ENCODE results near the gene NRAS. TPM values are rescaled to one million over a fixed set of nuclear protein-coding genes. Genes with fewer than 3 reads are reported as not detected.

Gene NRAS
- total and polyA plus RNA-seq, 9 of the 15 experiments (the other 6 are each of a cell fraction or from before 2014, with no cell fraction given) = 40.7 to 94.5 (median 75.4) TPM

GRCh38 chr1:114756949-114757454 lies 40.4 kb upstream of the NRAS start (continued):
- TF ChIP-seq MNT (conservative IDR thresholded peaks at IDR 0.05) (peak; percentile 43 to 50; a peak in 3 of 4 replicates), NCOA4 (IDR thresholded peaks at IDR 0.05; ENCODE audit: partially characterized antibody) (no peak), HNRNPLL (IDR thresholded peaks at IDR 0.05; ENCODE audit: low read depth, low read length, poor library complexity, severe bottlenecking) (no peak), ZBTB49 (CRISPR knock-in tag; IDR thresholded peaks at IDR 0.05; ENCODE audit: borderline replicate concordance) (no peak), MAZ (CRISPR knock-in tag; conservative IDR thresholded peaks at IDR 0.05 in 1 of 2, IDR thresholded peaks at IDR 0.05 in 1 of 2) (no peak), POLR2H (tag; IDR thresholded peaks at IDR 0.05; ENCODE audit: low read depth) (no peak), RAD21 (CRISPR knock-in tag; conservative IDR thresholded peaks at IDR 0.05 in 1 of 2, IDR thresholded peaks at IDR 0.05 in 1 of 2) (no peak), BRF2 (IDR thresholded peaks at IDR 0.05; ENCODE audit: borderline replicate concordance, insufficient read depth, insufficient read length) (no peak), TAF15 (IDR thresholded peaks at IDR 0.05; ENCODE audit: low read depth, low read length) (no peak), ZBTB26 (CRISPR knock-in tag; IDR thresholded peaks at IDR 0.05) (no peak), MTA1 (IDR thresholded peaks at IDR 0.05; ENCODE audit: borderline replicate concordance) (no peak), ZBTB7A (IDR thresholded peaks at IDR 0.05; ENCODE audit: borderline replicate concordance, control insufficient read depth, low read depth, low read length) (no peak), KLF10 (CRISPR knock-in tag; IDR thresholded peaks at IDR 0.05) (no peak), ZNF3 (CRISPR knock-in tag; IDR thresholded peaks at IDR 0.05) (no peak), TARDBP (IDR thresholded peaks at IDR 0.05) (0 out of 2 replicates have a peak, but pooled peaks have one; percentile 48), ATF2 (CRISPR knock-in tag; IDR thresholded peaks at IDR 0.05) (no peak), ZNF277 (CRISPR knock-in tag; IDR thresholded peaks at IDR 0.05; ENCODE audit: borderline replicate concordance) (no peak)
